Suppressor macrophage treated with lipopolysaccharide for 4 hours (primary cell): ENCODE measurements around the gene ROBO1.
"Not testable (repeated sequence)": the region's sequence is repeated elsewhere in the genome, so short reads cannot be mapped to it uniquely, and the experiment has no call there.

Experiments
- DNase-seq: peaks from one replicate; pipeline ENCODE4 v3.0.0-alpha.2; 2020

The ROBO1 gene

DNA sequence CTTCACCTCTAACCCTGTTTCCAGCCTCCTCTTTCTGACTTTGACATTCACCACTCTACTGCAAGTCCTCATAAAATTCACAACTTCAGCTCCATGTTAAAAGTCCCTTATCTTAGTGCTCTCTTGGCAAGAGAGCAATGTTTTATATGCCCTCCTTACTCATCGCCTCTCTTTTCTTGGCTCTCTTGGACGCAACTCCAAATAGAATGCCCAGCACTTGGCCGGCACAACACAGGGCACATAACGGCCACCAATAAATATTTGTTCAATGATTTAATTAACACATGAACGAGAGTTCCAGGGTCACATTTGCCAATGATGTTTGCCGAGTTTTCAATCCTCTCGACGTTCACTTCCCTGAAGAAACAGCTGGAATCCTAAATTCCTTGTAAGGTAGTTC is 401.4 kb downstream of the ROBO1 start:
- DNase-seq = no peak

DNA sequence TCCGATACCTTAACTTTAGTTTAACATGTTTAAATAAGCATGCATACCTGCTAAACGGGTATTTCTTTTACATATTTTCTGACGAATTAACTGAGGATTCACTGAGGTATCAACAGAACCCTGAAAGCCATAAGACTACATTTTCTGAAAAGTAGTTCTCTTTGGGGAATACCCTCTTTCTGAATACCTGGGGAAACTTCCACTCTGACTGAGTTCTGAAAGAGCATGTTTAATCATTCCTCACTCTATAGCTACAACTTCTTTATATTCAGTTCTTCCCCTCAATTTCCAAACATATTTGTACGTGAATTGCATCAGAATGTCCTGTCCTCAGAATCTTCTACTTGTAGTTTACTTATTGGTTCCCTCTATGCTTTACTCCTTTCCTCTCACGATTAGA is 403.0 kb downstream of the ROBO1 start:
- DNase-seq = no peak

DNA sequence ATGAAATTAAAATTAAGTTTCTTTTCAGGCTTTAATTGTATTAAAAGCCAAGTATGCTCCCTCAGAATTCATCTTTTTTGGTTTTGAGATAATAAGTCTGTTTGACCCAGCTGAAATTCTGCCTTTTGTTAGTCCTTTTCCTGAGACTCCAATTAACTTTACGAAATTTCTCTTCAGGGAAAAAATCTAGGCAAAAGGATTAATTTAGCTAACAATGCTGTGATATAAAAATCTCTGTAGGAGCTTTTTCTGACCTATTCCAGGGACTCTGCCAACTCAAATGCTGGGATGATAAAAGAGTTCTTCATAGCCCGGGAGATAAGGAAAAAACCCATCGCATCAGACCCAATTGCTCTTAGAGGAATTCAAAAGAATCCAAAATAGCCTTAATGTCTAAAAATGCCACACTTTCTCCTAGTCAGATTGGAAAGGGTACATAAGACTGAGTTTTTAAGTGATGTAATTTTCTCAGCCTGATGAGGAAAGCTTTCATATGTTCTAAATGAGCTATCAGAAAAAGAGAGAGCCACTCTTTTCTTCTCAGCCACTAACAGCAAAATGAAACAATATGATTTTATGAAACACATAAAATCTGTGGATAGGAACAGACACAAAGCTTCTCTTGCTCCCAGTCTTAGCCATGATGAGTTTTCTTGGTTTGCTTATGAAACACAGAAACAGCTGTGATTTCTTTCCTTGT is 405.1 kb downstream of the ROBO1 start:
- DNase-seq = no peak

DNA sequence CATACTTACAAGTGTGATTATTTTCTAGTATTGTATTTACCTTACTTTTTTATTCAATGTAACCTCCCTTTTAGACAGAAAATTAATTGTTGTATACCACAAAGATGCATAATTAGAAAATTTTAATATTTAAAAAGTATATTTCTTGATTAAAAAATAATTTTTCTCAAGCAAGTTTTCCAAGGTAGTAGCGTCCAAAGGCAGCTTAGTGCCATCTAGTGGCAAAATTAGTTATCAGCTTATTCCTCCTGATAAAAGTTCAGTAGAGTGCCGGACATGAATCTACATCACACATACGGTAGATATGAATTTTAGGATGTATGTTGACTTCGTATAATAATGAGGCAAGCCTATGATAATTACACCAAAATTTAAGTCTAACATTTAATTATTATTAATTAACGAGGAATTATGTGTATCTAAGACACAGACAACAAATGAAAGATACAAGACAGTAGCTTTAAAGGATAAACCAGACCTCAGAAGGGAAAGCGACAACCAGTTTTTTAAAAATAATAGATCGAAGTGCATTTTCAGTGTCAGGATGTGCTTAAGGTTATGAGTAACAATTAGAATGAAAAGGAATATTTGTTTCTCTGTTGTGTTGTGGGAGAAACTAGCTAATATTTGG is 405.9 kb downstream of the ROBO1 start:
- peak; percentile 45 for DNase-seq

DNA sequence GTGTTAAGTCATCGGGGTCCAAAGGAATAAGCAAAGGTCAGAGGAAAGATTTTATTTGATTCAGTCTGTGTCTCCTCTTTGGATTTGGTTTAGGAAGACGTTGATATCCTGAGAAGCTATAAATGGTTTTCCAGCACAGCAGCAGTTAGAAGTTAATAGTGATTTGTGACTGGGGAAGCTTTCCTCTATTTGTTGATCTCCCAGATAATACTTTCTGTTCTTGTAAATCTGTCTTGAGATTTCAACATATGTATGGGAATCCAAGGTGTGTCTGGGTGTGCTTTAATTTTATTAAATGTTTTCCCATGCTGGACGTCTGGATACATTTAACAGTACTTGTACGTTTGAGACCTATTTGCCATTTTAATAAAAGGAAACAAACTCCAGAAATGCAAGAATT is 409.5 kb downstream of the ROBO1 start:
- no peak for DNase-seq

DNA sequence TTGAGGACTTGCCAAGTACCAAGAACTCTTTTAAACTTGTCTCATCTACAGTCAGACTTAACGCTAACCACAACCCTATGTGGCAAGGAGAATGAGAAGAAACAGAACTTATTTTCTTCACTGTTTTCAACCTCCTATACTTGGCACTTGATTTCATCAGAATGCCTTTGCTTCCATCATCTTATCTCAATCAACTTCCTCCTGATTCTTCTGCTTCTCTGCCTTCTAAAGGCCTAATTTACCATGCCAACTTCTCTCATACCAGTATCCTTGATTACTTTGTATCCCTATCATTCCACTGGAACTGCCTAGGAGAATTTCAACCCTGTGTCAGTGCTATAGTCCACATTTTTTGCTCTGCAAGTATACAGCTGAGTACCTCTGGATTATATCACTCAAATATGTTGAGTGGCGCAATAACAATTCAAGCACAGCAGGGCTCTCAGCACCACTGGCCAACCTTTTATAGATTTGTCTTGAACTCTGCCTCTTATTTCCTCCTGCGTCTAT is 413.6 kb downstream of the ROBO1 start:
- no peak for DNase-seq

DNA sequence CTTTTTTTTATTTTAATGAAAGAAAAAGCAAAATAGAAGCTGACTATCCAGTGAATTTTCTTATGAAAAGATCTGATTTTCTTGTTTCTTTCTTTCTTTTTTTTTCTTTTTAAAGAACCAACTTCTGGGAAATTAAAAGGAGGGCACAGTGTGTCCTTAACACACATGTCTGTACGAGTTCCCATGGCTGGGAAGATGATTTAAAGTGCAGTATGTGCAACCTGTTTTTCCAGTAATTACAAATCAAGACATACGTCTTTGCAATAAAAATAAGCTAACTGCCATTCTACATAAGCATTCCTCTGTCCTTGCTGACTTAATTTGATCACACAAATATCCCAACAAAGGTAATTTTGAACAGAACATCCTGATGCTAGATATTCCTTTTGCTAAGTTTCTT is 416.1 kb downstream of the ROBO1 start:
- no peak for DNase-seq

DNA sequence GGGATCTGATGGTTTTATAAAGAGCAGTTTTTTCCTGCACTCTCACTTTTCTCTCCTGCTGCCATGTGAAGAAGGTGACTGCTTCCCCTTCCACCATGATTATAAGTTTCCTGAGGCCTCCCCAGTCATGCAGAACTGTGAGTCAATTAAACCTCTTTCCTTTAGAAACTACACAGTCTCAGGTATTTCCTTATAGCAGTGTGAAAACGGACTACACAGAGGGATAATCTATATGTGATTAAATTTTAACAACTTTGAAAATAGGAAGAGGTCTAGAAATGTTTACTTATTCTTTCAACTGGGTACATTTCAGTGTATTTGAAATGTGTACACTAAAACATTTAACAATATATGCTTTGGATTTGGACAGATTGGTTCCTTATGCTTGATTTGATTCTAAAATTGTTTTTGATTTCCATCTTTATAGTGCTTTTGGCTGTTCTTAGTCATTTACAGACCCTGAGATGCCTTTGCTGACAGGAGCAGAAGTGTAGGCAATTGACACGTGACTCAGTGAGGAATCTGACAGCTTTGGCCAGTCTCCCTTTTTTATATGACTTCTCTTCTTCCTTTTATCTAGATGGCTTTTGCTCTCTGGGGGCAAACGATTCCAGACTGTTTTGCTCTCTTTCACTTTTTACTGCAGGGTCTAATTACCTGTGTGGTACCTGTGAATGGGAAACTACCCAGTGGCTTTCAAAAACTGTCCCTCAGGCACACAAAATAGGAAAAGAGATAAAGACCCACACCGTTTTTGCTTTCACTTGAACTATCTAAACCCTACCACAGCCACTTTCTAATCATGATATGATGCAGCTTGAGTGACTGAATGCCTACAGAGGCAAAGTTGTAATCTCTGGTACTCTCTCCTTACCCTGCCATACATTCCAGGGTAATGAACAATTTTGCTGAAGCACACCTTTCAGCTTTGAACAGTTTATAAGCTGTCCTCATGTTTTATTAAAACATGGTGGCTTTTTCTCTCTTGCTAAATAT is 422.6 kb downstream of the ROBO1 start:
- DNase-seq = no peak

DNA sequence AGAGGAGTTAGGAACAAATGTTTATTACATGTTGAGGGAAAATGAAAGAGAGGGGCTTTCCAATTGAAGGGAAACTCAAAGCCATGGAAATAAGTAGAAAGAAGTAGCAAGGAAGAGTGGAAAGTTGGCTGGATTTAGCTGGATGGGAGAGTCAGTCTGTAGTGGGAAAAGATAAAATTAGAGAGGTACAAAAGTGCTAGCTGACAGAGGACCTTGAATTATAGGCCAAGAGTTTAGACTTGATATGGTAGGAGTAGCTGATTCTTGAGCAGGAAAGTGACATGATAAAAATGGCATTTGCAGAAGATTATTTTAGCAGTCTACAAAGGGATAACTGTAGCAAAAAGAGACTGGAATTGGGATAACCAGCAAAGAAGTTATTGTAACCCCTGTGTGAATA is 425.8 kb downstream of the ROBO1 start:
- no peak for DNase-seq

DNA sequence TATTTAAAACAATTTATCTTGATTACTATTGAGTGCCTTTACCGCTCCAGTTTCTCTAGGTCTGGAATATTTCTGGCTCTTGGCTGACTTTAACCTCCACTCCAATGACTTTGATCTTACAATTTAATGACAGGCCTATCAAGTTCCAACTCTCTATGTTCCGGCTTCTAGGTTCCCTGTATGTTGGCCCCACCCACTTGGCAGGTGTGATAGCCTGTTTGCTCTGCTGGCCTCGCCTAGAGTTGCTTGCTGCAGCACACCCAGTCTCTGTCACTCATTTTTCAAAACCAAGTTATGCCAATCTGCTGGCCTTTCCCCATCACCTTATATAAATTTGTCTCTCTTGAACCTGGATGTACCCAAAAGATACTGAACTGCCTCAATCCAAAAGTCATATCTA is 428.0 kb downstream of the ROBO1 start:
- no peak for DNase-seq

DNA sequence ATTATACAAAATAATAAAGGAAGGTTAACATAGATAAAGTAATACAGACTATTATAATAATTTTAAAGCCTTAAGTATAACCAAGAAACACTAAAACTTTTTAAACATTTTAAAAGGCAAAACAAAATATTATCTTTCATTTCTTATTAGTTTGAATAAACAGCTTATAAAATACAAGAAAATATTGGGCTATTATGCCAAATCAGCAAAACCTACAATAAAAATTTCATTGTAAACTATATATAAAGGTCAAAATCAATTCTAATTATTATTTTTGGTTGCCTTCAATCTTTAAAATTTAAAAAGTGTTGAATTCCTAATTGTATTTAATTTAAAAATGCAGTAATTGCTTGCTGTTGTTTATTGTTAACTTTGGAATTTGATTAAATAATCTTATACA is 430.0 kb downstream of the ROBO1 start:
- no peak for DNase-seq

DNA sequence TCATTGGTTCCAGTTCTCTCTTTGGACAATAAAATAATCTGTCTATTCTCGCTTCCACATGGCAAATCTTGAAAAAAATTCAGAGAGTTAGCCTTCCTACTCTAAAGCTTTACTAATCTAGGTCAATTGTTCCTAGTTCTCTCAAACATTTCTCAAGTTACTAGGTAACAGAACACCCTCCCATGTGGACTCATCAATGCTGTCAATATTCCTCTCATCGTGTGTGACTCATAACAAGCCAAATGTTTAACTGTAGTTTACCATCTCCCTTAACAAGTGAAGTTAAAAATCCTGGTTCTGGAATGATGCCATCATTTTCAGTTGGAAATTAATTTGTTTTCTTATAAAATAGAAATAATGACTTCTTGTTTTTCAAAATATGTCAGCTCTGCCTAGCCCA is 438.6 kb downstream of the ROBO1 start:
- DNase-seq = no peak

DNA sequence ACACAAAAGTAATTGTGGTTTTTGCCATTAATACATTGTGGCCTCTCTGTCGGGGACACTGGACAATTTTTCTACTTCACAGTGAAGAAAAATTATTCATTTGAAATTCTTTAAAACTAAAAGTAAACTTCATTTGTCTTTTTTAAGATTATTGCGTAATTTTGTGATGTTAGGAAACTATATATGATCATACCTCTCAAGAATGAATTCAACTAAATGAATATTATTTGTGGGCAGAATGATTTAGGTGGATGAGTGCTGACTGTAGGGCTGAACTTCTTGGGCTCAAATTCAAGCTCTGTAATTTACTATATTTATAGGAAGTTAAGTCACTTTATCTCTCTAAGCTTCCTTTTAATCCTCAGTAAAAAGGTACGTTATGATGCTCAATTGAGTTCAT is 441.2 kb downstream of the ROBO1 start:
- no peak for DNase-seq

DNA sequence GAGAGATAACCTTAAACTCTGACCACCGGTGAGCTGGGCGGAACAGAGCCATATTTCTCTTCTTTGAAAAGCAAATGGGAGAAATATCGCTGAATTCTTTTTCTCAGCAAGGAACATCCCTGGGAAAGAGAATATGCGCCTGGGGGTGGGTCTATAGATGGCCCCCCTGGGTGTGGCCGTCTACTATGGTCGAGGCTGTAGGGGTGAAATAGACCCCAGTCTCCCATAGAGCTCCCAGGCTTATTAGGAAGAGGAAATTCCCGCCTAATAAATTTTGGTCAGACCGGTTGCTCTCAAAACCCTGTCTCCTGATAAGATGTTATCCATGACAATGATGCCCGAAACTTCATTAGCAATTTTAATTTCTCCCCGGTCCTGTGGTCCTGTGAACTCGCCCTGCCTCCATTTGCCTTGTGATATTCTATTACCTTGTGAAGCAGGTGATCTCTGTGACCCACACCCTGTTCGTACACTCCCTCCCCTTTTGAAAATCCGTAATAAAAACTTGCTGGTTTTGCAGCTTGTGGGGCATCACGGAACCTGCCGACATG is 441.9 kb downstream of the ROBO1 start:
- DNase-seq = not testable (repeated sequence)

DNA sequence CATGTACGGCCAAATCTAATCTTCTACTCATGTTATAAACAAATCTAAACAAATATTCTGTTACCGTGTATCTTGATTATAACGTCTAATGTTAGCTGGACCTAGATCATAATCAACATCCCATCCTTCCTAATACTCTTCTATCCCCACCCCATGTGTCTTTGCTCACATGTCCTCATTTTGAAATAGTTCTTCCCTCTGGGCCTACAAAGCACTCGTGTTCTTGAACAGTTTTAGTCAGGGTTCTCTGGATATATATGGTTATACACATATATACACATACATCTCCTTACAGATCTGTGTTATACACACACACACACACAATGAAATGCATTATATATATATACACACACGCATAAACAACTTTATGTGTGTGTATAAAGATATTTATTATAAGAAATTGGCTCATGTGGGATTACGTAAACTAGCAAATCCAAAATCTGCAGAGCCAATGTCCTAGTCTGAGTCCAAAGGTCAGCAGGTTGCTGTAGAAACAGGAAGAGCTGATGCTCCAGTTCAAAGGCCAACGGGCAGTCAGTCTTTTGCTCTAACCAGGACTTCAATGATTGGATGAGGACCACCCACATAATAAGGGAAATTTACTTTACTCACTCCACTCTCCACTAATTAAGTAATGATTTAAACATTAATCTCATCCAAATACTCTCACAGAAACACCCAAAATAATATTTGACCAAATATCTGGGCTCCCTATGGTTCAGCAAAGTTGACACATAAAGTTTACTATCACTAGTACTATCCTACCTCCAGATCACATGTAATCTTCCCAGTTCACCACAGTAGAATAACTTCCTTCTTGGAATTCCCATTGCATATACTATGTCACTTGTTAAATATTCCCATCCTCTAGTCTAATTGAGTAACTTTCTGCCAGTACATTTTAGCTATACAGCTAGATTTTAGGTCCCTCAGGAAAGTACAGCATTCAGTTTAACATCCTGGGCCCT is 450.0 kb downstream of the ROBO1 start:
- no peak for DNase-seq

DNA sequence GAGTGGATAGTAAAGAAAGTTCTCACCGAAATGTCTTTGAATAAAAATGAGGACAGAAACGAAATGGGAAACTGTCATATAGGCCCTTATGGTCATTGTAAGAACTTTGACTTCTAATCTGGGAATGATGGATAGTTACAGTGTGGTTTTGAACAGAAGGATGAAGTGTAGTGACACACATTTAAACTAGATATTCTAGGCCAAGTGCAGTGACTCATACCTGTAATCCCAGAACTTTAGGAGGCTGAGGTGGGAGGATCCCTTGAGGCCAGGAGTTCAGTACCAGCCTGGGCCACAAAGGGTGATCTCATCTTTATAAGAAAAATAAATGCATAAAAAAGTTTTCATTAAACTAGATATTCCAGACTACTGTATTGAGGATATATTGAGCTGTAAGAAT is 452.8 kb downstream of the ROBO1 start:
- DNase-seq = no peak

DNA sequence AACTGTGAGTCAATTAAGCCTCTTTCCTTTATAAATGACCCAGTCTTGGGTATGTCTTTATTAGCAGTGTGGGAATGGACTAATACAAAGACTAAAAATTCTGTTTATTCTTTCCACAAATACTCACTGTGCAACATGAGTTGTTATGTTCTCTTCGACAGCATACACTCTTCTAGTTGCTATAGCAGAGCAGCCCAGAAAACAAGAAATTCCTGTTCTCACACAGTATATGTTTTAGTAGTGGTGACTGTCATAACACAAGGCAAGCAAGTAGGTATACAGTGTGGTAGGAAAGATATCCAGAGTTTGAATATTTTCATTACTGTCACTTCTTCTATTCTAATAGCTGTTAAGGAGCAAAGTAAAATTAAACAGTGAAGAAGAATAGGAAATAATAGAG is 453.3 kb downstream of the ROBO1 start:
- no peak for DNase-seq

DNA sequence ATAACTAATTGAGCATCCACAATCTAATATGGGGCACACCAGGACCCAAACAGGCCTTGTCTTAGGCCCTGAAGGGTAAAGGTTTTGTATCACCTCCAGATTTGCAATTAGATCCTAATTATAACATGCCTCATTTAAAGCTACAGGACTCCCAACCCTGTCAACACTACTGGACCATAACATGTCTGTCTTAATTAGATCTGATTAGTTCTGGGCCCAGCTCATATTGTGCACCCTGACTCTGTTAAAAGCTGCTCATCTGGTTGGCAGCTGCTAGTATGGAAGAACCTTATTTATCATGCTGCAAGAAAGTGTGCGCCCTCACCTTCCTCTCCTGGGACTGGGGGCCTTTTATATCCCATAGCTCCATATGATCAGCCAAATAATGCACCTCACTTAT is 457.8 kb downstream of the ROBO1 start:
- DNase-seq = no peak

DNA sequence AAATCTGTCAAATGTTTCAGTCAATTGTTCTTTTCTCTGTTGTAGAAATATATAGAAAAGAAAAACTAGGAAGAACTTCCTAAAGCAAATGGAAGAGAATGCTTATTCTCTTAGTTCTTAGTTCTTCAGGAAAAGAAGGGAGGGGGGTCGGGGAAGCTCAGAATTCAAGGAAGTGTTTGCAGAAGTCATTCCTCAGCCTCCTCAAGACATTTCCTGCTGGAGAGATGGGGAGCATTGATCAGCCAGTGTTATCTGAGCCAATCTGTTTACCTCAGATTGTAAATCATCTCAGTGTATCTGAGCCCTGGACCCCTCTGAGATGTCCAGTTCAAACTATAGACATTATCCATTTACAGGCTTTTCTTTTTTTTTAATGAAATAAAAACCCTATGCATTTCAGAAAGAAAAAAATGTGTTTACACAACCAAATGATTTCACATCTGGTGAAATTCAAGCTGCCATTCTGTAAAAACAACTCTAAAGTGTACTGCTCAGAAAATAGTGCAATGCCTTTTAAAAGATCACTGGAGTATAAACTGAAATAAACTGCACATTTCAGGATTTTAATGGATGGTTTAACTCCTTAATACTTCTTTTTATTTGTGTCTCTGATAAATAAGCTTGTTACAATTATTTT is 460.7 kb downstream of the ROBO1 start:
- no peak for DNase-seq

DNA sequence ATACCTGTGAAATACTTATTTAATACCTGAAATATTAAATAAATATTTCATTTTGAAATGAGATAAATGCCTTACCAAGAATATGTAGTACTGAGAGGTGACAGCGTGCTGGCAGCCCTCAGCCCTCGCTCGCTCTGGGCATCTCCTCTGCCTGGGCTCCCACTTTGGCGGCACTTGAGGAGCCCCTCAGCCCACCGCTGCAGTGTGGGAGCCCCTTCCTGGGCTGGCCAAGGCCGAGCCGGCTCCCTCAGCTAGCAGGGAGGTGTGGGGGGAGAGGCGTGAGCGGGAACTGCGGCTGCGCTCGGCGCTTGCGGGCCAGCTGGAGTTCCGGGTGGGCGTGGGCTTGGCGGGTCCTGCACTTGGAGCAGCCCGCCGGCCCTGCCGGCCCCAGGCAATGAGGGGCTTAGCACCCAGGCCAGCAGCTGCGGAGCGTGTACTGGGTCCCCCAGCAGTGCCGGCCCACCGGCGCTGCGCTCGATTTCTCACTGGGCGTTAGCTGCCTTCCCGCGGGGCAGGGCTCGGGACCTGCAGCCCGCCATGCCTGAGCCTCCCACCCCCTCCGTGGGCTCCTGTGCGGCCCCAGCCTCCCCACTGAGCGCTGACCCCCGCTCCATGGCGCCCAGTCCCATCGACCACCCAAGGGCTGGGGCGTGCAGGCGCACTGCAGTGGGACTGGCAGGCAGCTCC is 467.7 kb downstream of the ROBO1 start:
- DNase-seq = not testable (repeated sequence)
